H9 (cell line): ENCODE measurements around the gene CCDC172. TPM values are rescaled to one million over a fixed set of nuclear protein-coding genes. Genes with fewer than 3 reads are reported as not detected.

Source experiments
- DNase-seq: peaks from one replicate; pipeline ENCODE4 v3.0.0-alpha.2; 2017
- H2AFZ ChIP-seq: one replicate; pipeline ENCODE4 v1.6.1; 2013; ENCODE audit warnings: mild to moderate bottlenecking, low read length, control low read depth, moderate library complexity
- H2AK5ac ChIP-seq: 2 replicates; pipeline ENCODE4 v1.6.1; 2013; ENCODE audit warnings: low read length, control low read depth, mixed read lengths; ENCODE audit not compliant: insufficient read length
- H2BK120ac ChIP-seq: one replicate; pipeline ENCODE4 v1.6.1; 2013; ENCODE audit warnings: low read depth, mild to moderate bottlenecking, low read length, control low read depth, inconsistent platforms; ENCODE audit not compliant: poor library complexity, severe bottlenecking
- H2BK12ac ChIP-seq: 2 replicates; pipeline ENCODE4 v1.6.1; 2013; ENCODE audit warnings: low read length, control low read depth, mixed read lengths, low read depth; ENCODE audit not compliant: insufficient read length
- H2BK15ac ChIP-seq: 2 replicates; pipeline ENCODE4 v1.6.1; 2013; ENCODE audit warnings: low read depth, low read length, control low read depth
- H2BK20ac ChIP-seq: one replicate; pipeline ENCODE4 v1.6.1; 2013; ENCODE audit warnings: low read depth, mild to moderate bottlenecking, low read length, control low read depth, inconsistent platforms; ENCODE audit not compliant: poor library complexity, severe bottlenecking
- H2BK5ac ChIP-seq: 2 replicates; pipeline ENCODE4 v1.6.1; 2013; ENCODE audit warnings: low read length, control low read depth, mixed read lengths; ENCODE audit not compliant: insufficient read length
- H3K14ac ChIP-seq: 2 replicates; pipeline ENCODE4 v1.6.1; 2013; ENCODE audit warnings: low read length, control low read depth; ENCODE audit not compliant: insufficient read depth
- H3K18ac ChIP-seq: 2 replicates; pipeline ENCODE4 v1.6.1; 2013; ENCODE audit warnings: low read depth, mild to moderate bottlenecking, mixed read lengths, low read length, control low read depth; ENCODE audit not compliant: insufficient read length
- H3K23ac ChIP-seq: 2 replicates; pipeline ENCODE4 v1.6.1; 2013; ENCODE audit warnings: low read length, control low read depth, mixed read lengths, low read depth; ENCODE audit not compliant: insufficient read length
- H3K23me2 ChIP-seq: 2 replicates; pipeline ENCODE4 v1.6.1; 2013; ENCODE audit warnings: low read depth, mild to moderate bottlenecking, mixed read lengths, low read length, control low read depth; ENCODE audit not compliant: insufficient read length, poor library complexity, severe bottlenecking
- H3K27ac ChIP-seq: 2 replicates; pipeline ENCODE4 v1.5.1; 2013; ENCODE audit warnings: low read length, control low read depth, mixed read lengths, low read depth; ENCODE audit not compliant: insufficient read length
- H3K27me3 ChIP-seq: 2 replicates; pipeline ENCODE4 v1.6.1; 2013; ENCODE audit warnings: low read length, control low read depth, inconsistent platforms; ENCODE audit not compliant: insufficient read depth
- H3K4ac ChIP-seq: 2 replicates; pipeline ENCODE4 v1.6.1; 2013; ENCODE audit warnings: low read depth, mild to moderate bottlenecking, control low read depth, inconsistent platforms, low read length, moderate library complexity
- H3K4me1 ChIP-seq: 2 replicates; pipeline ENCODE4 v1.6.1; 2013; ENCODE audit warnings: low read length, control low read depth, inconsistent platforms; ENCODE audit not compliant: insufficient read depth
- H3K4me2 ChIP-seq: 2 replicates; pipeline ENCODE4 v1.6.1; 2013; ENCODE audit warnings: low read length, control low read depth, mixed read lengths; ENCODE audit not compliant: insufficient read length, insufficient read depth
- H3K56ac ChIP-seq: 2 replicates; pipeline ENCODE4 v1.6.1; 2013; ENCODE audit warnings: low read depth, mild to moderate bottlenecking, mixed read lengths, low read length, control low read depth; ENCODE audit not compliant: insufficient read length
- H3K79me1 ChIP-seq: 2 replicates; pipeline ENCODE4 v1.6.1; 2013; ENCODE audit warnings: low read depth, mild to moderate bottlenecking, moderate library complexity, low read length, control low read depth, inconsistent platforms; ENCODE audit not compliant: insufficient read depth, poor library complexity, severe bottlenecking
- H3K79me2 ChIP-seq: 2 replicates; pipeline ENCODE4 v1.6.1; 2013; ENCODE audit warnings: low read length, control low read depth, inconsistent platforms; ENCODE audit not compliant: insufficient read depth
- H3K9ac ChIP-seq: 2 replicates; pipeline ENCODE4 v1.6.1; 2013; ENCODE audit warnings: low read length, control low read depth, mixed read lengths; ENCODE audit not compliant: insufficient read length; ENCODE audit errors: extremely low read depth
- H3K9me3 ChIP-seq: one replicate; pipeline ENCODE4 v1.6.1; 2013; ENCODE audit warnings: low read depth, low read length, inconsistent platforms; ENCODE audit not compliant: control insufficient read depth
- H3T11ph ChIP-seq: one replicate; pipeline ENCODE4 v1.6.1; 2013; ENCODE audit warnings: mild to moderate bottlenecking, low read length, control low read depth, inconsistent platforms
- H4K20me1 ChIP-seq: one replicate; pipeline ENCODE4 v1.6.1; 2013; ENCODE audit not compliant: control insufficient read depth, insufficient read length, insufficient read depth
- H4K5ac ChIP-seq: 2 replicates; pipeline ENCODE4 v1.6.1; 2013; ENCODE audit warnings: low read depth, mild to moderate bottlenecking, mixed read lengths, low read length, control low read depth; ENCODE audit not compliant: insufficient read length
- H4K8ac ChIP-seq: replicated peaks from 2 replicates; pipeline ENCODE4 v1.6.1; 2013; ENCODE audit warnings: low read length, control low read depth, mixed read lengths, low read depth; ENCODE audit not compliant: insufficient read length
- H4K91ac ChIP-seq: 2 replicates; pipeline ENCODE4 v1.6.1; 2013; ENCODE audit warnings: low read depth, mild to moderate bottlenecking, moderate library complexity, mixed read lengths, low read length, control low read depth; ENCODE audit not compliant: insufficient read length
- H3K27ac Mint-ChIP-seq, 3 experiments: 2 replicates in 2 of 3; 3 replicates in 1 of 3; pipeline ENCODE4 v1.8.0; 2020 to 2021; ENCODE audit warnings: mixed read lengths in 3 of 3, mild to moderate bottlenecking in 1 of 3, moderate library complexity in 1 of 3
- H3K27me3 Mint-ChIP-seq: 2 replicates; pipeline ENCODE4 v1.8.0; 2021; ENCODE audit warnings: low read depth, mild to moderate bottlenecking, moderate library complexity, mixed read lengths
- H3K36me3 Mint-ChIP-seq, 3 experiments: 2 replicates in 2 of 3; 3 replicates in 1 of 3; pipeline ENCODE4 v1.8.0; 2020 to 2021; ENCODE audit warnings: low read depth in 3 of 3, mixed read lengths in 3 of 3; ENCODE audit not compliant: insufficient read depth in 1 of 3
- H3K4me1 Mint-ChIP-seq, 2 experiments: 2 replicates each; pipeline ENCODE4 v1.8.0; 2020; ENCODE audit warnings: mixed read lengths in 2 of 2
- H3K4me3 Mint-ChIP-seq, 2 experiments: 2 replicates in 1 of 2; 3 replicates in 1 of 2; pipeline ENCODE4 v1.8.0; 2020 to 2021; ENCODE audit warnings: mild to moderate bottlenecking in 2 of 2, mixed read lengths in 2 of 2, moderate library complexity in 1 of 2
- H3K9me3 Mint-ChIP-seq, 2 experiments: 2 replicates in 1 of 2; 3 replicates in 1 of 2; pipeline ENCODE4 v1.8.0; 2020; ENCODE audit warnings: mild to moderate bottlenecking in 2 of 2, mixed read lengths in 2 of 2, moderate library complexity in 1 of 2
- CTCF ChIP-seq: fragments of 200-600 bp; sonication (generic); conservative IDR thresholded peaks from 3 replicates; pipeline ENCODE4 v1.8.0; 2021; ENCODE audit warnings: antibody characterized with exemption, mild to moderate bottlenecking
- WGBS: extraction: QIAGEN DNeasy Blood & Tissue Kit; methylation state at CpG from one replicate; pipeline ENCODE4 v1.1.7; 2013; ENCODE audit warnings: missing lambda C conversion rate, low lambda C conversion rate, mixed read lengths; ENCODE audit not compliant: insufficient read length; ENCODE audit errors: extremely low coverage; 5-methylcytosine and 5-hydroxymethylcytosine counted together
- total RNA-seq: library from RNA; stranded (reverse); gene quantifications from 2 replicates; pipeline ENCODE4 v1.2.1, GENCODE V29; 2021

CCDC172 gene
- total RNA-seq, 1 experiment from 2014 or later, result 1.3 TPM

GRCh38 chr10:116418389-116418788 lies 94.1 kb downstream of the CCDC172 start:
- H3K36me3 Mint-ChIP-seq, result no peaks in the 10 kb centered on the region
- Histone ChIP-seq H3K18ac (no peak overlapping the region), H3K56ac (no peak overlapping the region), H2BK12ac (no peak overlapping the region), H3K9me3 (no peaks in the 10 kb centered on the region), H3K27me3 (no peaks in the 10 kb centered on the region), H2BK5ac (no peak overlapping the region), H2AFZ (no peak overlapping the region), H3K79me2 (no peaks in the 10 kb centered on the region), H4K8ac (no peak overlapping the region), H2BK15ac (no peak overlapping the region), H3K23me2 (no peaks in the 10 kb centered on the region), H3K27ac (no peak overlapping the region), H3K79me1 (no peaks in the 10 kb centered on the region), H3K4ac (no peak overlapping the region), H4K20me1 (no peaks in the 10 kb centered on the region), H3K9ac (no peak overlapping the region), H2AK5ac (no peak overlapping the region), H2BK120ac (no peak overlapping the region), H2BK20ac (no peak overlapping the region), H3K23ac (no peak overlapping the region), H3K4me2 (no peak overlapping the region), H3T11ph (no peak overlapping the region), H4K91ac (no peak overlapping the region), H4K5ac (no peak overlapping the region), H3K14ac (no peak overlapping the region), H3K4me1 (no peaks in the 10 kb centered on the region)
- no peak overlapping the region for H3K4me3 Mint-ChIP-seq
- DNase-seq, result no peak
- no peak for TF ChIP-seq CTCF
- no peak overlapping the region for H3K27ac Mint-ChIP-seq
- H3K27me3 Mint-ChIP-seq, result no peaks in the 10 kb centered on the region; the same call in 1 of the 2 replicates
- no peaks in the 10 kb centered on the region for H3K9me3 Mint-ChIP-seq
- no CpG with 5 or more reads among the region's 1 CpG for WGBS
- no peaks in the 10 kb centered on the region for H3K4me1 Mint-ChIP-seq
